Stimulated activated CD8-positive, alpha-beta memory T cell treated with anti-CD3 and anti-CD28 coated beads, Interleukin-7, amount 100 ng/mL, for 1 hour (primary cell): ENCODE results near the gene ALKBH7.
"Not testable (repeated sequence)": the region's sequence is repeated elsewhere in the genome, so short reads cannot be mapped to it uniquely, and the experiment has no call there.

Source experiments
- DNase-seq, 2 donors: peaks; one replicate each; pipeline ENCODE4 v3.0.0-alpha.2; 2020; ENCODE audit warnings: low read depth in 2 of 2

The ALKBH7 gene

DNA sequence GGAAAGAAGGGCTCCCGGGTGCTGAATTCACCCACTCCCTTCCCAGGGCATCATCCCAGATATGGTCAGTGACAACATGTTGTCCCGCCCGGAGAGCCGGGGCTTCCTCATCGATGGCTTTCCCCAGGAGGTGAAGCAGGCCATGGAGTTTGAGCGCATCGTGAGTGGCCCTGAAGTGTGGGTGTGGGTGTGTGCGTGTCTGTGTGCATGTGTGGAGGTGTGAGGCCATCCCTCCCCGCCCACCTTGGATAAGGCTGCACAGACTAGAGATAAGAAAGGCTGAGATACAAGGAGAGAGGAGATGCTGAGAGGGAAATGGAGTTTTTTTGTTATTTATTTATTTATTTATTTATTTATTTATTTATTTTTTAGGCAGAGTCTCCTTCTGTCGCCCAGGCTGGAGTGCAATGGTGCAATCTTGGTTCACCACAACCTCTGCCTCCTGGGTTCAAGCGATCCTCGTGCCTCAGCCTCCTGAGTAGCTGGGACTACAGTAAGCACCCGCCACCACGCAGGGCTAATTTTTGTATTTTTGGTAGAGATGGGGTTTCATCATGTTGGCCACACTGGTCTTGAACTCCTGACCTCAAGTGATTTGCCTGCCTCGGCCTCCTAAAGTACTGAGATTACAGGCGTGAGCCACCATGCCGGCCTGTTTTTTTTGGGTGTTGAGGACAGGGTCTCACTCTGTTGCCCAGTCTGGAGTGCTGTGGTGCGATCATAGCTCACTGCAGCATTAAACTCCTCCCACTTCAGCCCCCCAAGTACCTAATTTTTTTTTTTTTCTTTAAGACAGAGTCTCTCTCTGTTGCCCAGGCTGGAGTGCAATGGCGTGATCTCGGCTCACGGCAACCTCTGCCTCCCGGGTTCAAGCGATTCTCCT lies 27.7 kb downstream of the ALKBH7 start:
- not testable (repeated sequence) for DNase-seq

DNA sequence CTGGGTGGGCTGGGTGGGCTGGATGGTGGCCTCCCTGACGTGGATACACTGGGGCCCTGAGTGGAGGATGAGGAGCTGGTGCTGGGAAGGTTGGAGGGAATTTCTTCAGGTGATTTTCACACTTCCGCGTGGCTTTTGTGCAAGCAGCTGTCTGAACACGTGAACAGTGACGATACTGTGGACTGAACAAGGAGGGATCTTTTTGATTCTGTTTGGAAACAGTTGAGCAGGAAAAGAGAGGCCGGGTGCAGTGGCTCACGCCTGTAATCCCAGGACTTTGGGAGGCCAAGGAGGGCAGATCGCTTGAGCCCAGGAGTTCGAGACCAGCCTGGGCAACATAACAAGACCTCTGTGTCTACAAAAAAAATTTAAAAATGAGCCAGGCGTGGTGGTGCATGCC lies 29.5 kb downstream of the ALKBH7 start:
- no peak for DNase-seq

DNA sequence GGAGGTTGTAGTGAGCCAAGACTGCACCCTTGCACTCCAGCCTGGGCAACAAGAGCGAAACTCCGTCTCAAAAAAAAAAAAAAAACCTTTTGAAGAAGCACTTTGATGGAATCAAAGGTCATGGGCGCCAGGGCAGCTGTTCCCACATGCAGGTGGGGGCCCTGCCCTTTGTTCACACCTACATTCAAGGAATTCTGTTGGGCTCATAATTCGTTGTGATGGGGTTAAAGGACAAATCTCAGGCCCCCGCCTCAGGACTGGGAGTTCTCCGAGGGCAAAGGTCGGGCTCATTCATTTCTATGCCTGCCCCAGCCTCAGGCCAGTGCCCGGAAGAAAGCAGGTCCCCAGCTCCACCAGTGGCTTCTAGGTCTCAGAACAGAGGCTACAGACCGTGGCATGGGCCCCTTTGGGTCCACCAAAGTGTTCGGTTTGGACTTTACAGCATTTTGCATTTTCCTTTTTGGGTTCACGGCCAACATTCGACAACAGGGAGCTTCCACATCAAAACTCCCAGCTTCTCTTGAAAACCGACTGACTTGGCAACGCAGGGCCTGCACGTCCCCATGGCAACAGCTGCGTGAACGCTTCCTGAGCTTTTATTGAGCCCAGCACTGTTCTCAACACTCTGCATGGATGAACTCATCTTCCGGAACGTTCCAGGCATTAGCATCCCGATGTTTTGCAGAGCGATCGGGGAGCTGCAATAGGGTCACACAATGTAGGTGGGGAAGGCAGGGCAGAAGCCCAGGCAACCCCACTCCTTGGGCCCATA lies 30.4 kb downstream of the ALKBH7 start:
- DNase-seq: no peak

DNA sequence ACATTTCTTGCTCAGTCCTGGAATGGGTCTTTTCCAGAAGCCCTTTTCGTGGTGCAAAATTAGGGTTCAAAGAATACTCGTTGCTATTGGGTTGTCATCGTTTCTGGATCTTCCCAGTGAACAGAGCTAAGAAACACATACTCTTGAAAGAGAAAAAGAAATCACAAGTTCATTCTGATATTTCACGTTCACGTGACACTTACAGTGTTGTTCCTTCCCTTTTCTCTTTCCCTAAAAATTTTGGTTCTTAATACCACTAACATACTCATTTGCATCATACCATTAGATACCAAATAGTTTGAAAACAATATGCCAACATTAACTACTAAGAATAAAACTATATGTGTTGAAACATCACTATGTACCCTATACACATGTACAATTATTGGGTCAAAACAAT lies 33.8 kb downstream of the ALKBH7 start:
- no peak for DNase-seq

DNA sequence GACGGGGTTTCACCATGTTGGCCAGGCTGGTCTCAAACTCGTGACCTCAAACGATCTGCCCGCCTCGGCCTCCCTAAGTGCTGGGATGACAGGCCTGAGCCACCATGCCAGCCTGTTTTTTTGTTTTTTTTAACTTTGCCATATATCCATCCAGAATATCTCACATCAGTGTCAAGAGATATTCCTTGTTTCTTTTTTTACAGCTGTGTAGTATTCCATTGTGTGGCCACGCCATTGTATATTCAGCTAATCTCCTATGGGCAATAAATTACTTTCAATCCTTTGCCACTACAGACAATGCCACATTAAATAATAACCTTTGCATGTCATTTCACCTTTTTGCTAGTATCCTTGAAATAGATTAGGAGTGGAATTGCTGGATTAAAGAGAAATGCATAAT lies 36.8 kb downstream of the ALKBH7 start:
- DNase-seq: no peak

DNA sequence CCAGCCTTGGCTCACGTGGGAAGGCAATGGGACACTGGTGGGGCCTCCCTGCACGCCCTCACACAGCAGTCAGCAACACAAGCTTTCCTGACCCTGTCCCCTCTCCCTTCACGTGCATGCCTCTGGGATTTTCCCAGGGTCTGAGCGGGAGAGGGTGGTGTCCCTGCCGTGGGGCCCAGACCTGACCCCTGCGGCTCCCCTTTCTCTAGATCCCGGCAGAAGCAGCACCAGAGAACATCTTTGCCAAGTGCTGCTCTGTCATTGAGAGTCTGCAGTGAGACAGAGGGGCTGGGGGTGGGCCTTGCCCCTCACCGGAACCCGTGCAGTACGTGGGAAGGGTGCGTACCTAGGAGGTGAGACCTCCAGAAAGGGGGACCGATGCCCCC lies 39.5 kb downstream of the ALKBH7 start:
- DNase-seq: no peak

DNA sequence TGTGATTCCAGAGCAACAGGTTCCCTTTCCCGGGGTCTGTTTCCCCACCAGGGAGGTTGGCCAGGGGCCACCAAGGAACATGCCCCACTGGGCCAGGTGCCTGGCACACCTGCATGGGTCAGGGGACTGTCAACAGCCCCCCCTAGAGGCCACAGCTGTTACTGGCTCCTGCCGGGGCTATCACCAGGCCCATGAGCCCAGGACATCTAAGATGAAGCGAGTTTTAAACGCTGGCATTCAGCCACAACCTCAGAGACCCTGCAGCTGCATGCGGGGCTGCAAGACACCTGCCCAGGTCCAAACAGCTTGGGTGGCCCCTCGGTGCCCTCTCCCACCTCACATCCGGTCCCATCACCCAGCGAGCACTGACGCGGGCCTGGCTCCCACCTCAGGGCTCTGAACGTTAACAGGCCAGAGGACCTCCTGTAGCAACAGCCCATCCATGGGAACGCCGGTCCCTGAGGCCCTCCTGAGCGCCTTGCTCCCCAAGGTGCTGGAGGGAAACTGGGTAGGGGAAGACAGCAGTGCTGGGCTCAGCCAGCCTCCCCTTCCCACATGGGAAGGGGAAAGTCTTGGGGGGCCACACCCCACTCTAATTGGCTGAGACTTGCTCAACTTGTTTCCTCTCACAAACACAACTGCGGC lies 40.0 kb downstream of the ALKBH7 start:
- peak in 1 of 2 donors; percentile 20 for DNase-seq

DNA sequence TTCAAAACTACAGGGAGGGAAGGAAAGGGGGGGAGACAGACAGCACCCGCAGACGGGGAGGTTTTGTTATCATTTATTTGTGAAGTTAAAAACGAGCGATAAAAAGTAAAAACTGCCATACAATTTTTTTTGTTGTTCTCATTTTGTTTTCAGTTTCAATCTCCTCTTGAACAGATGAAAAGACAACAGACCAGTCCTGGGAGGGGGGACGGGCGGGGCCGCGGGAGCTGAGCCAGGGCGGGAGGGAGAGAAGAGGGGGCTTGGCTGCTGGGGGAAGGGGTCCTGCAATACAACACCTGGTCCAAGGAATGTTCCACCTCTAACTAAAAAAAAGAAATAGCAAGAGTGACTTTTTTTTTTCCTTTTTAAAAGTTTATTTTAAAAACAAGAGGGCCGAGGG lies 40.7 kb downstream of the ALKBH7 start:
- DNase-seq: no peak

DNA sequence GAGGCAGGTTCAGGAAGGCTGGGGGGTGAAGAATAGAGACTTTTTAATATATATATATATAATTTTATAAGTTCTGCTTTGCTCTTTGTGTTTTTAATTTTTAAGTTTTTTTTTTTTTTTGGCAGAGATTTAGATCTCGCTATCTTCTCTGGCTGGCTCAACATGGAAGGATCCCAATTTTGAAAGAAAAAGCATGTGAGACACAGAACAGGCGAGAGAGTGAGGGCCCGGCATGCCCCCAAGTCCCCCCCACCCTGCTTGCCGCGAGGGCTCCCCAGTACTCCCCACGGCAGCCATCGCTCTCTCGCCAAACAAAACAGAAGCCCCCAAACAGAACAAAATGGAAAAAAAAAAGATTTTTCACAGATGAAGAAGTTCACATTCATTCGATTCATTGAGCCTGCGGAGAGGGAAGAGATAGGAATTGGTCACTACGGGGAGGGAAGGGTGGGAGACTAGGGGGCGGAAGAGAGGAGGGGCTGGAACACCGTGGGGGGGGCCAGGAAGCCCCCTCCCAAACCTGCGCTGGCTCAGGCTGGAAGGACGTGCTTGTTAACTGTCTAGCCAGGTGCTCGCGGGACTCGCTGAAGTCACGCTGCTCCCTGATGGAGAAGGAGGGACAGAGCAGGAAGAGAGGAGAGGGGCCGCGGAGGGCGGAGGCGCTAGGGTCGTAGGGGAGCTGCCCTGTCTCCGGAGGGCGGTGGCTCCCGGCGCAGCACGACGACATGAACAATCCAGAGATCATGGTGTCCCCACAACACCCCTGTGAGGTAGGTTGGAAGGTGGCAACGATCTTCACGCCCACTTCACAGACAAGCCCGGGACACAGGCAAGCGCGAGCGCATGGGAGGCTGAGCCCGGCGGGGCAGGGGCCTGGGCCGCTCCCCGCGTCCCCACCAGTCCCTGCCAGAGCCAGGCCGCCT lies 41.4 kb downstream of the ALKBH7 start:
- DNase-seq: no peak

DNA sequence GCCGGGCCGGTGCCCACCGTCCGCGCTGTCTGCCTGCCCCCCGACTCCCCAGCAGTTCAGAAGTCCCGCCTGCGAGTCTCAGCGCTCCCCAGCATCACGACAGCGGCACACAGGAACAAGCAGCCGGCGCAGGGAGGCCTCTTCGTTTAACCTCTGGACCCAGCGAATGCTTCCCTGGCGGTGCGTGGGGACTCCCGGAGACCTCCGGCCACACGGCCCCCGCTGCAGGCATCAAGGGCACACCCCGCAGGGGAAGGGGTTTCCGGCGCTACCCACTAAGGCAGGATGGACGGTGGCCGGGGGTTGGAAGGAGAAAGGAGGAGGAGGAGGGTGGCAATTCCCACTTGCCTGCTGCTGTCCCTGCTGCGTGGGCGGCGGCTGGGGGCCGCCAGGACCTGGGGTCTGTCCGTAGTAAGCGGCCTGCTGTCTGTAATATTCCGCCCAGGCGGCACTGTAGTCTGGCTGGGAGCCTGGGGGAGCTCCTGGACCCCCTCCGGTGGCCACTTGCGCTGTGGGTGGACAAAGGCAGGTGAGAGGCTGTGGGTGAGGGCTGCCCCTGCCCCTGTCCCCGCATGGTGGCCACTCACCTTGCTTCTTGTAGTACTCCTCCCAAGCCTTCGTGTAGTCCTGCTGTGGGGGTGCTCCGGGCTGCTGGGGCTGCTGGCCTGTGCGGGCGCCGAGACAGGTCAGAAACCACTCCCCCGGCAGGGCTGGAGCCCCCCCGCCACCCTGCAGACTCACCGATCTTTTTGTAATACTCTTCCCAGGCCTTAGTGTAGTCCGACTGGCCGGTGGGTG lies 42.4 kb downstream of the ALKBH7 start:
- DNase-seq: no peak

DNA sequence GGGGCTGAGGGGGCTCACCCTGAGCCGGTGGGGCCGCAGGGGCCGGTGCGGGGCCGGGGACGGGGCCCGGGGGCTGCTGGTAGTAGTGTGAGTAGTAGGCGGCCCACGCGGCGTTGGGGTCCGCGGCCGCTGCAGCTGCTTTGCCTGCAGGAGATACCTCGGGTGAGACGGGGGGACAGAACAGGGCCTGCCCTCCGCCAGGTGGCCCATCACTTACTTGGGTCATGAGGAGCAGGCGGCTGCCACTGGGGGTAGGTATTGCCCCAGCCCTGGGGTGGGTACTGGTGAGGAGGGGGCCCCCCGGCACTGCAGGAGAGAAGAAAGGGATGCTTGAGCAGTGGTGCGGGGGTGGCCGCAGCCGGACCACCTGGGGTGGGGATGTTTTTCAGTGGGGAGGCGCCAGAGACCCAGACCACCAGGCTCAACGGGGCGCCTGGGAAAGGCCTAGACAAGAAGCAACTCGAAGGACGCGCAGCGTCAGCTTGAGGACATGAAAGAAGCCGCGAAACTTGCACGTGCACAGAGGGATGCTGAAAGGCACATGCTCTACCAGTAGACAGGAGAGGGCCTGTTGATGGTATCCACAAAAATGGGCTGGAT lies 43.1 kb downstream of the ALKBH7 start:
- DNase-seq: no peak

DNA sequence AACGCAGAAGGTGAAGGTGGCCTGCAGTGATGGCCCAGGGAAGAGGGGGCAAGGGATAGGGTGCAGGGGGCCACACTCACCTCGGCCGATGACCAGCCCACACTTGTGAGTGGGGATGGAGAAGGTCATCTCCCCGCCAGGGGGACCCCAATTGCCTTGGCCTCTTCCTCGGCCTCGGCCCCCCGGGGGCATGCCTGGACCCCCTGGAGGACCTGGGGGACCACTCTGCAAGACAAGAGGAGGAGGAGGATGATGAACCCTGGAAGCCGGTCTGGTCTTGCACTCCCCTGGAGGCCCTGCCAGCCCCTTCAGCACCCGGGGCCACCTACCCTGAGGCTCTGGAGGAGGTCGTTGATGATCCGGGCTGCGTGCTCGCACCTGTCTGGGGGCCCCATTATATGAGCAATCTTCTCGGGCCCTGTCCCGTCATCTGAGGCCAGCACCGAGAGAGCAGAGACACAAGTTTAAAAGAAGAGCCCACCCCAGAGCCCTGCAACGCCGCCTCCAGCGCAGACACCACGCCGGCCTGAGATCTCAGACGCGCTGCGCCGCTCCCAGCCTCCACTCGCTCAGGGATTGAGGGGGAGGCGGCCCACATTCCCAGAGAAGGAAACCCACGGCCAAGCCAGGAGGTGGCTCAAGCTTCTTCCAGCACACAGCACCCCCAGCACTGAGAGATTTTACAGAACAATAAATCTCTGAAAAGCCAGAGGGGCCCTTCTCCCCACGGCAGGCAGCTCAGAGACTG lies 44.2 kb downstream of the ALKBH7 start:
- DNase-seq: no peak

DNA sequence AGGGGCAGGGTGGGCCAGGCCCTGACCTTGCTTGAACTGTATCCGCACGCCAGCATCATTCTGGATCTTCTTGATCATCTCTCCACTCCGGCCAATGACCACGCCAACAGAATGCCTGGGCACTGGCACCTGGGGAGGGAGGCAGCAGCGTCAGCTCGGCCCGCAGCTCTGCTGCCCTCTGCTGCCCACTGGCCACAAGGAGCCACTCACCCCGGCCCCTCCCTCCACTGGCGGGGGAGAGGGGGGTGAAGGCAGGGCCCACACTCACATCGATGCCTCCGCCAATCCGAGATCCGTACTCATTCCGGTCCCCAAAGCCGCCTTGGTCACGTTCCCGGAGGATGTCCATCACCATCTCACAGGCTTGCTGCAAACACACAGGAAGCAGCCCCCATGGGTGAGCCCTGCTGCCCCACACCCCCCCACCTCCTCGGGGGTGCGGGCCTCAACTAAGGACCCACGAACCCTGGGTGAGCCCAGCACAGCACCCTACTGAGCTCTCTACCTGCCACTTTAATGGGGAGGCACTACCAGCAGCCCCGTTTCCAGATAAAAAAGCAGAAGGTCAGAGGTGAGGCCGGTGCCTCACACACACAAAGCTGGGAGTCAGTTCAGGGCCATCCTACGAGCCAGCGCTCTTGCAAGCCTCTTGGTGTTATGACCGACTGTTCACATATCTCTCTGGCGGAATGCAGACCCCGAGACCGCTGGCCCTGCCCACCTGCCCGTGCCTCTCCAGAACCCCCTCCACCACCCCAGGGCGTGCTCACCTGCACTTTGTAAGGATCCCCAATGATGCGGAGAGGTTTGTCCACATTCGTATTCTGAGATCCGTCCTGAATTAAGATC lies 45.3 kb downstream of the ALKBH7 start:
- DNase-seq: no peak

DNA sequence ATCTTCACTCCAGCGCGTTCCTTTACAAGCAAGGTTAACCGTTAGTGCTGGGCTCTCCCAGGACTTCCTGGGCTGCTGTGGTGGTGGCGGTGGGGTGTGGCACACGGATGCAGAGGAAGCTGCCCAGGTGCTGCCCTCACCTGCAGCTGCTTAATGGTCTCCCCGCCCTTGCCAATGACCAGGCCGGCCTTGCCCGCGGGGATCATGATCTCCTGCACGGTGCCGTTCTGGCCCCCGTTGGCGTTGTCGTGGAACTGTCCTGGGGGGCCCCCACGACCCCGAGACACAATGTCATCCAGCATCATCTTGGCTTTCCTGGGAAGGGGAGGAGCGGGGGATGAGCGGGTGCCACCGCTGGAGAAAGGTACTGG lies 46.0 kb downstream of the ALKBH7 start:
- DNase-seq: no peak

DNA sequence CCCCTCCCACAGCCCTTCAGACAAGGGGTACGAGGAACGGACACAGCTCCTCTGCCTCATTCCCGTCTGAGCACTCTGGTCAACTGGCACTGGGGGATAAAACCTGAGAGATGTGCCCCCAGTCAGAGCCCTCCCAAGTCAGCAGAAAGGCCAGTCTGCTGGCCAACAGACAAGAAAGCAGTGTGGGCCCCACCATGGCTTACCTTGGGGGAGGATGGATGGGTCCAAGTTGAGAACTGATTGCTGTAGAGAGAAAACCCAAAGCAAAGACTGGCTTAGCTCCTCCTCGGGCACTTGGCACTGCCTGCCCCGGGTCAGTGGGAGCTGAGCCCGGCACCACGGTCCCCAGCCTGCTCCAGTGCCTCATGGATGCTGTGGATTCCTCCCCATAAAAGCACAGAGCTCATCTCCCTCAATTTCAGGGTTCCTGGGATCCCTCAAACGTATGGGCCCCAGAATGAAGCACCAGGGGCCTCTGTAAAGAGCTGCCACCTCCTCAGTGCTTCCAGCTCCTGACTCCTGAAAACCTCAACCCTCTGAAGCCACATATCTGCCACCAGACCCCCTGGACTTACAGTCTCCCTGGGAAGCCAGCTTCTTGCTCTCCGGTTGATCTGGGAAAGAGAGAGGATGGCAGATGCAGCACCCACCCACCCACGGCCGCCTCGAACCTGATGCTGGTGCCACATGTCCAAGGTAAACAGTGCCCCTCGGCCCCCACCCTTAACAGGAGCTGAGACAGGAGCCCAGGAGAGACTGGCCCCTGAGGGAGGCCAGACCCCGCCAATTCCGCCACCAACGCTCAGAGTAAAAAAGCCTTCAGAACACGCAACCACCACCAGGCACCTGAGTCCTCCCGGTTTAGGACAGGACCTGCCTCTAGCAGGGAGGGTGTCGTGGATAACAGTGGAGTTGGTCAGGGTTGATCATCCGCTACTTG lies 48.8 kb downstream of the ALKBH7 start:
- no peak for DNase-seq

DNA sequence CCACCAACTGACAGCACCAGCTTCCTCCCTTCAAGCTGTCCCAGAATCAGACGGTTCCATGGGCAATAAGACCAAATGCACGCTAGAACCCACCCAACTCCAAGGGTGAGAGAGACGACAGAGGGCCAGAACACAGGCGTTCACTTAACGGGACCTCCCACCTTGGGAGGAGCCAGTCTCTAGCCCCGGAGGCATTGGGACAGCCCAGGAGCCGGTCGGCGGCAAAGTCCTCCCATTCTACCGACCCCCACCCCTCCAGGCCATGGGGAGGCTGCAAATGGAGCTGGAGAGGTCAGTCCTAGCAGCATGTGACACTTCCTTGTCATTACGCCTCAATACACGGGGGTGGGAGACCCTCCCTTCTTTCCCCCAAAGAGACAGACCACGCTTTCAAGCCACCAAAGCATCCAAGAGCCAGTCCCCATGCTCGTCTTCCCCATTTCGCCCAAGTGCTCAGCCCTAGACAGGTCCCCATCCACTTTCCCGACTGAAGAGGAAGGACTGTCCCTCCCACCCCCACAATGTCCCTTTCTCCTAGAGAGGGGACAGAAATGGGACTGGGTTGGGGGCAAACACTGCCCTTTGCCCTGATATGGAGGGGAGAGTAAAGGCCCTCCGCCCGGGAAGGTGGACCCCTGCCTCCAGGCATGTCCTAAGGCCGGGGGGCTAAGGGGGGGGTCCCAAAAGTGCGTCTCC lies 51.1 kb downstream of the ALKBH7 start:
- DNase-seq: no peak
